HCT116 (cell line): Measurements from ENCODE around the gene DNAJC9. TPM values are rescaled to one million over a fixed set of nuclear protein-coding genes. Genes with fewer than 3 reads are reported as not detected.

Experiments
- ATAC-seq: fragments of 200-7000 bp; cut with Tn5 transposase; 2 replicates; pipeline ENCODE4 v1.9.1; 2020; ENCODE audit warnings: mild to moderate bottlenecking, moderate library complexity
- BruUV-seq: library from RNA; stranded (reverse); fragments of 400-500 nt; replicated peaks from 2 replicates; lab custom pipeline; 2021; lab: Mats Ljungman, UMichigan
- CTCF ChIA-PET: fragments of 300-600 bp; sonication (Branson Sonifier 250); formaldehyde crosslinking; loops from one replicate; lab custom pipeline; 2021; ENCODE audit warnings: antibody characterized with exemption; lab: Charles Lee
- POLR2A ChIA-PET: fragments of 300-600, 350-600 bp; sonication (Branson Sonifier 250); formaldehyde crosslinking; loops from one replicate; lab custom pipeline; 2021; ENCODE audit warnings: antibody characterized with exemption; lab: Charles Lee
- RAD21 ChIA-PET, 2 experiments: fragments of 300-600 bp; sonication (Branson Sonifier 250); formaldehyde crosslinking; loops; one replicate each; lab custom pipeline; 2023; ENCODE audit warnings: low total read pairs in 2 of 2; ENCODE audit not compliant: uncharacterized antibody in 2 of 2, unreplicated experiment in 2 of 2, low non-redundant PET in 1 of 2; lab: Charles Lee
- DNase-seq: peaks from one replicate; pipeline ENCODE4 v3.0.0-alpha.2; 2010; ENCODE audit warnings: low read depth, low spot score
- H2AFZ ChIP-seq: fragments of 200-600 bp; shearing (Covaris generic), sonication (generic); 2 replicates; pipeline ENCODE4 v1.6.1; 2017; ENCODE audit warnings: low read depth, mixed run types, mixed read lengths, antibody characterized with exemption, low read length; ENCODE audit not compliant: poor library complexity, severe bottlenecking
- H3K27ac ChIP-seq: 2 replicates; pipeline ENCODE4 v1.5.1; 2012; ENCODE audit warnings: low read depth, low read length
- H3K27me3 ChIP-seq: fragments of 200-600 bp; sonication (generic); 2 replicates; pipeline ENCODE4 v1.6.1; 2016; ENCODE audit warnings: mixed run types, low read length, mixed read lengths; ENCODE audit not compliant: insufficient read depth
- H3K36me3 ChIP-seq, 2 experiments: fragments of 200-500 bp in 1 of 2; fragments of 200-600 bp in 1 of 2; sonication (Bioruptor generic) in 1 of 2; sonication (generic) in 1 of 2; 2 replicates each; pipeline versions ENCODE4 v1.5.1 to v1.6.1; 2014 to 2016; ENCODE audit warnings: low read length in 2 of 2, inconsistent platforms in 1 of 2, mixed read lengths in 1 of 2, mixed run types in 1 of 2; ENCODE audit not compliant: insufficient read depth in 2 of 2, control insufficient read depth in 1 of 2
- H3K4me1 ChIP-seq, 2 experiments: fragments of 200-600 bp in 1 of 2; sonication (generic) in 1 of 2; 2 replicates each; pipeline versions ENCODE4 v1.5.1 to v1.6.1; 2012 to 2017; ENCODE audit warnings: low read length in 2 of 2, inconsistent platforms in 1 of 2, mild to moderate bottlenecking in 1 of 2, mixed read lengths in 1 of 2, mixed run types in 1 of 2, moderate library complexity in 1 of 2; ENCODE audit not compliant: insufficient read depth in 2 of 2, control insufficient read depth in 1 of 2
- H3K4me2 ChIP-seq: fragments of 200-600 bp; sonication (generic); 2 replicates; pipeline ENCODE4 v1.6.1; 2017; ENCODE audit warnings: mixed run types, low read length, mixed read lengths
- H3K4me3 ChIP-seq, 2 experiments: fragments of 200-600 bp in 1 of 2; sonication (generic) in 1 of 2; replicated peaks in 1 of 2; 2 replicates each; pipeline ENCODE4 v1.5.1; 2011 to 2016; ENCODE audit warnings: low read length in 2 of 2, control low read depth in 1 of 2, low read depth in 1 of 2, mild to moderate bottlenecking in 1 of 2, mixed read lengths in 1 of 2, mixed run types in 1 of 2
- H3K79me2 ChIP-seq: fragments of 200-600 bp; sonication (generic); 2 replicates; pipeline ENCODE4 v1.6.1; 2017; ENCODE audit warnings: mild to moderate bottlenecking, mixed run types, low read length, moderate library complexity, mixed read lengths; ENCODE audit not compliant: insufficient read depth
- H3K9ac ChIP-seq: fragments of 200-600 bp; sonication (generic); 2 replicates; pipeline ENCODE4 v1.6.1; 2016; ENCODE audit warnings: low read length, mixed read lengths
- H3K9me2 ChIP-seq: fragments of 200-600 bp; sonication (generic), shearing (Covaris generic); 2 replicates; pipeline ENCODE4 v1.6.1; 2017; ENCODE audit warnings: mixed run types, mild to moderate bottlenecking, moderate library complexity; ENCODE audit not compliant: insufficient read depth
- H3K9me3 ChIP-seq, 2 experiments: fragments of 200-500 bp in 1 of 2; fragments of 200-600 bp in 1 of 2; sonication (Bioruptor generic) in 1 of 2; sonication (generic) in 1 of 2; 2 replicates each; pipeline ENCODE4 v1.6.1; 2014 to 2017; ENCODE audit warnings: low read length in 2 of 2, mixed read lengths in 2 of 2, inconsistent platforms in 1 of 2, low read depth in 1 of 2, mild to moderate bottlenecking in 1 of 2, mixed run types in 1 of 2, moderate library complexity in 1 of 2; ENCODE audit not compliant: control insufficient read depth in 1 of 2, insufficient read depth in 1 of 2
- H4K20me1 ChIP-seq: fragments of 200-600 bp; sonication (generic), shearing (Covaris generic); 2 replicates; pipeline ENCODE4 v1.6.1; 2017; ENCODE audit warnings: mixed run types, mild to moderate bottlenecking, moderate library complexity; ENCODE audit not compliant: insufficient read depth
- CTCF ChIP-seq, 3 experiments: fragments of 200-600 bp in 1 of 3; sonication (generic) in 1 of 3; IDR thresholded peaks in 2 of 3; conservative IDR thresholded peaks in 1 of 3; 2 replicates each; pipeline ENCODE4 v1.5.1; 2012 to 2017; ENCODE audit warnings: low read depth in 2 of 3, low read length in 2 of 3, antibody characterized with exemption in 1 of 3, borderline replicate concordance in 1 of 3, control low read depth in 1 of 3, mild to moderate bottlenecking in 1 of 3, mixed read lengths in 1 of 3, mixed run types in 1 of 3, moderate library complexity in 1 of 3; ENCODE audit not compliant: insufficient read depth in 1 of 3
- EZH2 ChIP-seq: fragments of 200-600 bp; sonication (generic); IDR thresholded peaks from 2 replicates; pipeline ENCODE4 v1.6.1; 2017; ENCODE audit warnings: antibody characterized with exemption, mixed run types
- JUND ChIP-seq: IDR thresholded peaks from 2 replicates; pipeline ENCODE4 v1.6.1; 2012
- MAX ChIP-seq: IDR thresholded peaks from 2 replicates; pipeline ENCODE4 v1.6.1; 2012
- POLR2AphosphoS5 ChIP-seq: IDR thresholded peaks from 2 replicates; pipeline ENCODE4 v1.6.1; 2011; ENCODE audit warnings: mild to moderate bottlenecking, low read depth, low read length, moderate library complexity
- RAD21 ChIP-seq: IDR thresholded peaks from 2 replicates; pipeline ENCODE4 v1.6.1; 2012; ENCODE audit warnings: low read depth, mild to moderate bottlenecking
- REST ChIP-seq: IDR thresholded peaks from 2 replicates; pipeline ENCODE4 v1.6.1; 2012; ENCODE audit warnings: low read depth
- SRF ChIP-seq: IDR thresholded peaks from 2 replicates; pipeline ENCODE4 v1.6.1; 2012; ENCODE audit warnings: low read depth
- TCF7L2 ChIP-seq: IDR thresholded peaks from 2 replicates; pipeline ENCODE4 v1.7.0; 2011; ENCODE audit warnings: borderline replicate concordance, inconsistent platforms; ENCODE audit not compliant: insufficient read depth, insufficient read length; ENCODE audit errors: extremely low read depth
- intact Hi-C: fragments of 100-400 bp; cut with micrococcal nuclease; formaldehyde crosslinking; loops from 2 replicates; pipeline ENCODE4 v1.10.0; 2022
- total RNA-seq: library from RNA; stranded (reverse); gene quantifications from one replicate; pipeline ENCODE4 v1.2.1, GENCODE V29; 2021; ENCODE audit not compliant: unreplicated experiment
- TF ChIP-seq, protein P1 (sequence below): IDR thresholded peaks from 2 replicates; pipeline ENCODE4 v1.6.1; 2011; ENCODE audit warnings: mild to moderate bottlenecking, low read length, moderate library complexity; ENCODE audit not compliant: insufficient replicate concordance; ENCODE audit errors: extremely low read depth

The DNAJC9 gene
- total RNA-seq, 1 experiment from 2014 or later, result 40.3 TPM

GRCh38 chr10:73252445-73253224 lies 5.6 kb upstream of the DNAJC9 start, which contains the start of gene MRPS16 (continued):
- no peak for TF ChIP-seq REST
- TF ChIP-seq, all 23 proteins: peak for 12

GRCh38 chr10:73251683-73252444 lies 4.8 kb upstream of the DNAJC9 start:
- intact Hi-C loops, result no loop called here
- TF ChIP-seq CTCF (IDR thresholded peaks at IDR 0.05 in 2 of 3, conservative IDR thresholded peaks at IDR 0.05 in 1 of 3; ENCODE audit: borderline replicate concordance in 1 of 3, insufficient read depth in 1 of 3, low read depth in 2 of 3, low read length in 2 of 3) (no peak), RAD21 (no peak), EZH2 (no peak), SRF (no peak), JUND (no peak), POLR2AphosphoS5 (no peak), MAX (no peak), TCF7L2 (no peak)
- TF ChIP-seq, protein P1, sequence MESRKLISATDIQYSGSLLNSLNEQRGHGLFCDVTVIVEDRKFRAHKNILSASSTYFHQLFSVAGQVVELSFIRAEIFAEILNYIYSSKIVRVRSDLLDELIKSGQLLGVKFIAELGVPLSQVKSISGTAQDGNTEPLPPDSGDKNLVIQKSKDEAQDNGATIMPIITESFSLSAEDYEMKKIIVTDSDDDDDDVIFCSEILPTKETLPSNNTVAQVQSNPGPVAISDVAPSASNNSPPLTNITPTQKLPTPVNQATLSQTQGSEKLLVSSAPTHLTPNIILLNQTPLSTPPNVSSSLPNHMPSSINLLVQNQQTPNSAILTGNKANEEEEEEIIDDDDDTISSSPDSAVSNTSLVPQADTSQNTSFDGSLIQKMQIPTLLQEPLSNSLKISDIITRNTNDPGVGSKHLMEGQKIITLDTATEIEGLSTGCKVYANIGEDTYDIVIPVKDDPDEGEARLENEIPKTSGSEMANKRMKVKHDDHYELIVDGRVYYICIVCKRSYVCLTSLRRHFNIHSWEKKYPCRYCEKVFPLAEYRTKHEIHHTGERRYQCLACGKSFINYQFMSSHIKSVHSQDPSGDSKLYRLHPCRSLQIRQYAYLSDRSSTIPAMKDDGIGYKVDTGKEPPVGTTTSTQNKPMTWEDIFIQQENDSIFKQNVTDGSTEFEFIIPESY, result no peak
- Histone ChIP-seq H3K9me2 (no peaks in the 10 kb centered on the region), H4K20me1 (no peaks in the 10 kb centered on the region), H3K9ac (peak overlapping the region; percentile 94), H3K4me3 (peak overlapping the region; percentile 83 to 100), H3K27me3 (no peaks in the 10 kb centered on the region), H3K79me2 (peaks cover 61% of the 10 kb centered on the region), H3K36me3 (peaks cover 2 to 17% of the 10 kb centered on the region in 2 experiments), H2AFZ (no peak overlapping the region), H3K4me2 (peak overlapping the region; percentile 88), H3K4me1 (peaks cover 16 to 38% of the 10 kb centered on the region in 2 experiments; a peak in 3 of 4 replicates), H3K27ac (peak overlapping the region; percentile 69), H3K9me3 (no peaks in the 10 kb centered on the region)
- ChIA-PET RAD21 (no interaction called here), CTCF (no interaction called here), POLR2A (interaction anchor here (3.5 kb wide), 2 partner anchors 10 to 12 kb away, joined by 13 to 16 read pairs; no protein-coding TSS in a partner anchor)
- BruUV-seq, result TSS peak; percentile 77
- ATAC-seq, result peak; percentile 71
- DNase-seq, result no peak
